Neutrophil (primary cell): ENCODE data around the gene VGLL4.
A peak's percentile ranks its signal among the peaks of the same experiment; 100 is the strongest.

Source experiments
- H3K27ac ChIP-seq: fragments of 200-600 bp; sonication (generic); 2 replicates; pipeline ENCODE4 v1.5.1; 2016; ENCODE audit warnings: mild to moderate bottlenecking, moderate library complexity
- H3K27me3 ChIP-seq: fragments of 200-600 bp; sonication (generic); 2 replicates; pipeline ENCODE4 v1.6.0; 2016; ENCODE audit warnings: mild to moderate bottlenecking
- H3K36me3 ChIP-seq: fragments of 200-600 bp; sonication (generic); 2 replicates; pipeline ENCODE4 v1.5.1; 2017
- H3K4me1 ChIP-seq, 2 experiments: fragments of 200-600 bp in 1 of 2; sonication (generic) in 1 of 2; 1 replicate in 1 of 2; 2 replicates in 1 of 2; pipeline versions ENCODE4 v1.5.1 to v1.6.1; 2013 to 2016; ENCODE audit warnings: low read depth in 1 of 2, low read length in 1 of 2, mild to moderate bottlenecking in 1 of 2, moderate library complexity in 1 of 2; ENCODE audit not compliant: control insufficient read depth in 1 of 2, insufficient read depth in 1 of 2
- H3K4me3 ChIP-seq, 2 experiments: fragments of 200-600 bp in 1 of 2; sonication (generic) in 1 of 2; 1 replicate in 1 of 2; 2 replicates in 1 of 2; pipeline ENCODE4 v1.5.1; 2013 to 2016; ENCODE audit warnings: low read depth in 1 of 2, low read length in 1 of 2, mild to moderate bottlenecking in 1 of 2, moderate library complexity in 1 of 2
- H3K9me3 ChIP-seq: fragments of 200-600 bp; sonication (generic); 2 replicates; pipeline ENCODE4 v1.5.1; 2016
- CTCF ChIP-seq: fragments of 200-600 bp; sonication (generic); IDR thresholded peaks from 2 replicates; pipeline ENCODE4 v1.5.1; 2016; ENCODE audit warnings: antibody characterized with exemption

The VGLL4 gene

DNA sequence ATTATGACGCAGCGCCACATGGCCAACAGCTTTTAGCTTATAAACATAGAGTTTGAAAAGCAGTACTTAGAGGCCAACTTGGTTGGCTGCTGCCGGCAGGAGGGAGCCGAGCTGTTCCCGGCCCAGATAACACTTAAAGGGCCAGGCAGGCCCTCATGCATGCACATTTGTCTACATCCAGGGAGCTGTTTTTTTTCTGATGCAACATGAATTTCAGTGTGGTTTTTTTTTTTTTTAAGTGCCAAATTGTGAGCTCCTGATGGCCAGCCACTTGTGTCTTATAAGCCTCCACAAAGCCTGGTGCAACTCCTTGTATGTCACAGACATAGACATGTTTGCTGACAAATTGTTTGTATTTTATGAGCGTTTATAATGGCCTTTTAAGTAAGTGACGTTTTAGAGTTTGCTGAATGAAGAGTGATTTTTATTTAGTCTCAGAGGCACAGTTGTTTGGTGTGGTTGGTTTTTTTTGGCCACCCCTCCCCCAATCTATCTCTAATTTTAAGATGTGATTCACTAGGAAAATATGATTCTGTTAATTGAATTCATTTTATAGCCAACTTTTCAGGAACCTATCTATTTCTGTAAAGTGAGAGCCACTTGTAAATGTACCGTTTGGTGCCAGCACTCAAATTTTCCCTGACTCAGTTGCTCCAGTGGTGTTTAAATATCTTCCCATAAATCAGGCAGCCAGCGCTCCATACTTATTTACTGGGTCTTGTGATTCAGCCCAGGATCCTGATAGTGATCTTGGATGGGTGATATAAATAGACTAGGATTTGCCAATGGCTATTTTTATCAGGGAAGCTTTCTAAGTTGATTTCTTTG lies 134.3 kb downstream of the VGLL4 start:
- Histone ChIP-seq H3K4me1 (no peaks in the 10 kb centered on the region), H3K27ac (no peak overlapping the region), H3K36me3 (peaks cover 3% of the 10 kb centered on the region), H3K27me3 (no peaks in the 10 kb centered on the region), H3K9me3 (no peaks in the 10 kb centered on the region), H3K4me3 (no peak overlapping the region)
- TF ChIP-seq CTCF, result no peak

- no peaks in the 10 kb centered on the region for H3K9me3 ChIP-seq
- H3K36me3 ChIP-seq, result no peaks in the 10 kb centered on the region
- TF ChIP-seq CTCF, result no peak
- no peaks in the 10 kb centered on the region for H3K27me3 ChIP-seq
- no peak overlapping the region for H3K4me3 ChIP-seq
- H3K27ac ChIP-seq, result no peak overlapping the region
- no peaks in the 10 kb centered on the region for H3K4me1 ChIP-seq
Measured at GRCh38 chr3:11508346-11509172, 135.2 kb downstream of the VGLL4 start.

GRCh38 chr3:11507719-11508118 lies 136.0 kb downstream of the VGLL4 start:
- no peak overlapping the region for H3K4me3 ChIP-seq
- H3K4me1 ChIP-seq, result no peaks in the 10 kb centered on the region
- H3K9me3 ChIP-seq, result no peaks in the 10 kb centered on the region
- no peak for TF ChIP-seq CTCF
- no peaks in the 10 kb centered on the region for H3K27me3 ChIP-seq
- peak overlapping the region; percentile 21 for H3K27ac ChIP-seq
- H3K36me3 ChIP-seq, result no peaks in the 10 kb centered on the region
